ENCODE results near the gene RPH3AL. TPM values are rescaled to one million over a fixed set of nuclear protein-coding genes. Genes with fewer than 3 reads are reported as not detected.

The RPH3AL gene
- total RNA-seq, 4 donors from 2014 or later: 13.0 to 49.2 (median 26.9) TPM

DNA sequence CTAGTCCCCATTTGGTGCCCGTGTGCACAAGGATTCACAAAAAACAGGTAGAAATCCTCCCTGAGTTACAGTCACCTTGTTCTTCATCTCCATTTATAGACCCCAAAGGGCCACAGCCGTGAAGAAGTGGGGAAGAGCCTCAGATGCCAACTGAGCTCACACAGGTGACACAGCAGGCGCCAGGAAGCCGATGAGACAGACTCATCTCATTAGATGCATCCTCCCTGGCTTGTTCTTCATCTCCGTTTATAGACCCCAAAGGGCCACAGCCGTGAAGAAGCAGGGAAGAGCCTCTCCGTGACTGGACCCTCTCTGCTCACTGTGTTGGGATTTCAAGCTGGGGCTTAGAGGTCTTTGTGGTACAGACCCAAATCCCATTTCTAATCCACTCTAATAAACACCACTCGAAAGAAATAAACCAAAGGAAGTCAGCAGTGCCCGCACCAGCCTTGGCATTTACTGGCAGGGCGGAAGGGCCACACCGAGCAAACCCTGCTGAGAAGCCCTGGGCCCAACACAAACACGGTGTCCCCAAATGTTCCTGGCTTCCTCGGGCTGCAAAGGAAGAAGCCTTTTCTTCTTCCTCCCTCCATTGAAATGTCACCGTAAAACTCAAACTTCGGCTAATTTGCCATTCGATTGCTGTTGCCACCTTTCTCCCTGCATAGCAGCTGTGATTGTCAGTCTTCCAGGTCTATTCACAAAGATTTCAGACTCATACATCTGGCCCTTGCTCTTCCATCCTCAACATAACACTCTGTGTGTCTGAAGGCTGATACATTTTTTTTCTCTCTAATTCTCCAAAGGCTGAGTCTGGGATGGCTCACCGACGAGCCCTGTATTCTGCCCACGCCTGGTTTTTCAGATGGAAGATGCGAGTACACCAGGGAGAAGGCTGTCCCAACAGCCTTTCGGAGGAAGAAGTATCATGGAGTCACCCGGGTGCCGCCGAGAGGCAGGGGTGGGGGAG is 126.2 kb downstream of the RPH3AL start:
- TF ChIP-seq, protein P1, sequence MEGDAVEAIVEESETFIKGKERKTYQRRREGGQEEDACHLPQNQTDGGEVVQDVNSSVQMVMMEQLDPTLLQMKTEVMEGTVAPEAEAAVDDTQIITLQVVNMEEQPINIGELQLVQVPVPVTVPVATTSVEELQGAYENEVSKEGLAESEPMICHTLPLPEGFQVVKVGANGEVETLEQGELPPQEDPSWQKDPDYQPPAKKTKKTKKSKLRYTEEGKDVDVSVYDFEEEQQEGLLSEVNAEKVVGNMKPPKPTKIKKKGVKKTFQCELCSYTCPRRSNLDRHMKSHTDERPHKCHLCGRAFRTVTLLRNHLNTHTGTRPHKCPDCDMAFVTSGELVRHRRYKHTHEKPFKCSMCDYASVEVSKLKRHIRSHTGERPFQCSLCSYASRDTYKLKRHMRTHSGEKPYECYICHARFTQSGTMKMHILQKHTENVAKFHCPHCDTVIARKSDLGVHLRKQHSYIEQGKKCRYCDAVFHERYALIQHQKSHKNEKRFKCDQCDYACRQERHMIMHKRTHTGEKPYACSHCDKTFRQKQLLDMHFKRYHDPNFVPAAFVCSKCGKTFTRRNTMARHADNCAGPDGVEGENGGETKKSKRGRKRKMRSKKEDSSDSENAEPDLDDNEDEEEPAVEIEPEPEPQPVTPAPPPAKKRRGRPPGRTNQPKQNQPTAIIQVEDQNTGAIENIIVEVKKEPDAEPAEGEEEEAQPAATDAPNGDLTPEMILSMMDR (IDR thresholded peaks at IDR 0.05; ENCODE audit: low read depth): no peak

DNA sequence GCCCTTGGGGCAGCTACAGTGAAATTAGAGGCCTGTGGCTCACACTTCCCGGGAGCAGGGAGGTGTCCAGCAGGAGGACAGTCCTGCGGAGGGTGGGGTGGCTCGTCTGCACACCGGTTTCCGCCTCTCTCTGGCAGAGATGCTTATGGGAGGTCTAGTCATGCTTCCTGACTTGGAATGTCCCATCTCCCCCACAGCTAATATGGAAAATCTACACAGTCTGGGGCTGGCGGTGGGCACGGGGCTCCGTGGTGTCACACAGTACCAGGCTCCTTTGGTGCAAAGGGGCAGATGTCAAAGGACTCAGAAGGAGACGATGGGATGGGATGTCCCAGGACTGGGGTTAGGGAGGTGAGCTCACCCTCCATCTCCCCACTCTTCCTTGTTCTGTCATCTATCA is 127.1 kb downstream of the RPH3AL start:
- TF ChIP-seq, protein P1 (IDR thresholded peaks at IDR 0.05; ENCODE audit: low read depth): no peak

DNA sequence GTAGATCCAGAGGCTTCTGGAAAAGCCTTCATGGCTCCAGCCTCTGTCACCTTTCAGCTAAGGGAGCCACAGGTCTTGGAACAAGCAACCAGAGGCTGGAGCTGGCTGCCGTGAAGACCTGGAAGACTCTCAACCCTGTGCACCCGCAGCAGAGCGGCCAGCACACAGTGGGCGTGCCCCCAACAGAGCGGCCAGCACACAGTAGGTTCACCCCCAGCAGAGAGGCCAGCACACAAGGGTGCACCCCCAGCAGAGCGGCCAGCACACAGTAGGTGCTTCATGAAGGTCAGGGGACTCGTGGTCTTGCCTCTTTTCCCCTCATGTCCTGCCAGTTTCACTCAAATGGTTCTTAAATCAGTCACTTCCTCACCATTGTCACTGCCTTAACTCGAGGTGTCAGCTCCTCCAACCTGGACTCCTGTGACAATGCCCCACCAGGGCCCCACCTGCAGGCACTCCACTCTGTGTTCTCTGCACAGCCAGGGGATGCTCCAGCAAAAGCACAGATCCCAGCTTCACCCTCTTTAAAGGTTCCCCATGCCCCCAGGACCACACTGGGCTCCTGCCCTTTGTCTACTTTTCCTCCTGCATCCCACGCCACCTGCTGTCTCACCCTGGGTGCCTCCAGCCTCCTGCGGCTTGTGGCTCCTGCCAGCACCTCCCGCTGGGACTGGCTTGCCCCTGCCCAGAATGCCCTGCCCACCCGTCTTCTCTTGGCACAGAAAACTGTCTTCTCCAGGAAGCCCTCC is 128.7 kb downstream of the RPH3AL start:
- TF ChIP-seq, protein P1 (IDR thresholded peaks at IDR 0.05; ENCODE audit: low read depth): no peak

DNA sequence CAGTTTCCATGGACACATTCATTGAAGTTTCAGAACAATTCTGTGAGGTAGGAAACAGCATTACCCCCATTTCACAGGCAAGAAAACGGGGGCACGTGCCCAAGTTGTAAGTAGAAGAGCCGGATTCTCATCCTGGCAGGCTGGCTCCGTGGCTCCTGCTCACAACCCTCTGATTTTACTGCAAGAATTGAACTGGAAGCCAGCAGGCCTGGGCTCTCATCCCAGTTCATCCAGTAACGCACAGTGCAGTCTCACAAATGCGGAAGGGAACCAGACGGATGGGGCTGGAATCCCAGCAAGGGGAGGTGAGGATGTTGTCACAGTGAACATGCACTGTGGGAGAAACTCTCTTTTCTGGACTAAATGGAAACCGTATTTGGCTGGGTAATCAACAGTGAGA is 130.4 kb downstream of the RPH3AL start:
- TF ChIP-seq, protein P1 (IDR thresholded peaks at IDR 0.05; ENCODE audit: low read depth): no peak

DNA sequence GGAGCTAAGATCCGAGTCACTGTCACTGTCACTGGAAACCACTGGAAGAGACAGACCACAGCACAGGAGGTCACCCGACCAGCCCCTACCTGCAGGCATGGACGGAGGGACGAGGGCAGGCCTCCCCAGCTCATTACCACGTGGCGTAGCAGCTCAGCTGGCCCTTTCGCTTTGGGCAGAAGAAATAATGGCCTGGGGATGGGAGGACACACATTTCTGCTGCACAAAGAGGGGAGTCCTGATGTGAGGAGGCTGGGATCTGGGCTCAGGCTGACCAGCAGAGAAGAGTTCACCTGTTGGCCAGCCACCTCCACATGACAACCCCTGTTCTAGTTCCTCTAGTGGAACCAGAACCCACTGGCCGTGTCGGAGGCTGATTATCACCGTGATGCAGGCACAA is 132.9 kb downstream of the RPH3AL start:
- TF ChIP-seq, protein P1 (IDR thresholded peaks at IDR 0.05; ENCODE audit: low read depth): no peak

DNA sequence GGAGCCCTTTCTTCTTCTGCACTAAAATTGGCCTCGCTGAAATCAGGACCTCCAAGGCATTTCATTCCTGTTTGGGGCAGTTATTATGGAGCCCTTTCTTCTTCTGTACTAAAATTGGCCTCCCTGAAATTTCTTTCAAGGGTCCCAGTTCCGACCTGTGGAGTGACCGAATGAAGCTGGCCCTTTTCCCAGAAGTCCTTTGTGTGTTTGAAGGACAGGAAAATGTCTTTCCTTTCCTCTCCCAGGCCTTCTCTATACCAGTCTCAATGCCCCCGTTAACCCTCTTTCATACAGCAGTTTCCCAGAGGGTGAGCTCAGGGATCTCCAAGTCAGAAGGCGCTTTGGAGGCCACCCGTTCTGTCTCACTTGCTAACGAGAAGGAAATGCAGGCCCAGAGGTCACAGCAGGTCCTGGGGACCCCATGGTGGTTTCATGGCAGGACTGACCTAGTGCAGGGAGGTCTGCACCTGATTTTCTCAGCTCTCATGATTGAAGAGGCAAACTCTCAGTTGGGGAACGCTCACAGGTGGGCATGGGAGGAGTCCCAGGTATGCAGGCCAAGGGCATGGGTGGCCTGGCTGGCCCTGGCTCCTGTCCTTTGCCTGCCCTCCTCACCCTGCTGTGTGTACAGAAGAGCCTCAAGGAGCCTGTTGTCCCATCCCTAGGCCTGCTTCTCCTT is 134.0 kb downstream of the RPH3AL start:
- TF ChIP-seq, protein P1 (IDR thresholded peaks at IDR 0.05; ENCODE audit: low read depth): no peak
